Stimulated activated CD4-positive, alpha-beta T cell treated with anti-CD3 and anti-CD28 coated beads, Interleukin-12 subunit alpha, Interleukin-12 subunit beta, amount 100 ng/mL, for 4 hours (primary cell): ENCODE measurements around the gene COX7B.
A peak's percentile ranks its signal among the peaks of the same experiment; 100 is the strongest.
"Not testable (repeated sequence)": the region's sequence is repeated elsewhere in the genome, so short reads cannot be mapped to it uniquely, and the experiment has no call there.

Experiments used
- DNase-seq: peaks from one replicate; pipeline ENCODE4 v3.0.0-alpha.2; 2020

Gene COX7B

GRCh38 chrX:77899081-77899828 is at the start of gene COX7B:
Gene COX7B, plus strand, starts transcription at chrX:77899468. Its CDS starts 86 bp downstream, at chrX:77899554.
- peak; percentile 7 for DNase-seq

- DNase-seq, result no peak
These were observed 23.9 kb upstream of the COX7B start for GRCh38 chrX:77875372-77875771.

GRCh38 chrX:77881418-77881817 is 17.9 kb upstream of the COX7B start:
- not testable (repeated sequence) for DNase-seq

GRCh38 chrX:77892887-77893286 is 6.4 kb upstream of the COX7B start:
- DNase-seq, result no peak

- no peak for DNase-seq
These were observed 5.6 kb upstream of the COX7B start for GRCh38 chrX:77893713-77894112.

GRCh38 chrX:77894921-77895886 is 4.1 kb upstream of the COX7B start, which contains the start of gene MAGT1:
Gene MAGT1, minus strand, starts transcription at chrX:77895435. Its CDS starts 25 bp downstream, at chrX:77895410.
- peak; percentile 72 for DNase-seq

GRCh38 chrX:77900688-77901087 is 1.4 kb downstream of the COX7B start:
- DNase-seq, result no peak

GRCh38 chrX:77901506-77901905 is 2.2 kb downstream of the COX7B start:
- DNase-seq, result no peak

GRCh38 chrX:77910108-77910840 is 11.0 kb downstream of the COX7B start, which contains the start of gene ATP7A:
Gene ATP7A, plus strand, starts transcription at chrX:77910693. Its CDS starts 60,949 bp downstream, at chrX:77971642.
- DNase-seq, result peak; percentile 79

GRCh38 chrX:77917294-77917933 is 18.1 kb downstream of the COX7B start:
- DNase-seq, result no peak

GRCh38 chrX:77918568-77918967 is 19.3 kb downstream of the COX7B start:
- DNase-seq, result no peak

- not testable (repeated sequence) for DNase-seq
These were observed 20.1 kb downstream of the COX7B start for GRCh38 chrX:77919370-77919769.

- DNase-seq, result no peak
These were observed 23.5 kb downstream of the COX7B start for GRCh38 chrX:77922787-77923186.

GRCh38 chrX:77924320-77924859 is 25.1 kb downstream of the COX7B start:
- no peak for DNase-seq

GRCh38 chrX:77925764-77926163 is 26.5 kb downstream of the COX7B start:
- no peak for DNase-seq

GRCh38 chrX:77930581-77930980 is 31.3 kb downstream of the COX7B start:
- DNase-seq, result no peak

- DNase-seq, result no peak
These were observed 36.6 kb downstream of the COX7B start for GRCh38 chrX:77935886-77936285.

GRCh38 chrX:77936299-77936698 is 37.0 kb downstream of the COX7B start:
- no peak for DNase-seq

- DNase-seq, result no peak
These were observed 38.0 kb downstream of the COX7B start for GRCh38 chrX:77937291-77937690.

GRCh38 chrX:77938083-77938680 is 38.9 kb downstream of the COX7B start:
- no peak for DNase-seq

GRCh38 chrX:77945031-77945430 is 45.8 kb downstream of the COX7B start:
- not testable (repeated sequence) for DNase-seq
